Naive B cell (primary cell): ENCODE measurements around the gene PIAS1. TPM values are rescaled to one million over a fixed set of nuclear protein-coding genes. Genes with fewer than 3 reads are reported as not detected.
"Not testable (repeated sequence)": the region's sequence is repeated elsewhere in the genome, so short reads cannot be mapped to it uniquely, and the experiment has no call there.

Source experiments
- ATAC-seq, 2 donors: fragments of 150-1000 bp; cut with Tn5 transposase; 2 replicates each; pipeline ENCODE4 v1.10.0; 2021; ENCODE audit warnings: low read depth in 2 of 2, mild to moderate bottlenecking in 2 of 2, moderate library complexity in 2 of 2
- DNase-seq: peaks from one replicate; pipeline ENCODE4 v3.0.0; 2022
- H3K27ac Mint-ChIP-seq, 6 donors: one replicate each; pipeline ENCODE4 v1.8.0; 2020 to 2022; ENCODE audit warnings: mild to moderate bottlenecking in 6 of 6, mixed read lengths in 6 of 6, moderate library complexity in 5 of 6, inconsistent platforms in 2 of 6
- H3K27me3 Mint-ChIP-seq, 3 donors: one replicate each; pipeline ENCODE4 v1.8.0; 2021 to 2022; ENCODE audit warnings: mixed read lengths in 3 of 3, mild to moderate bottlenecking in 1 of 3
- H3K36me3 Mint-ChIP-seq, 2 donors: one replicate each; pipeline ENCODE4 v1.8.0; 2020 to 2022; ENCODE audit warnings: mixed read lengths in 2 of 2, inconsistent platforms in 1 of 2, mild to moderate bottlenecking in 1 of 2
- H3K4me1 Mint-ChIP-seq, 3 donors: one replicate each; pipeline ENCODE4 v1.8.0; 2020 to 2022; ENCODE audit warnings: mixed read lengths in 3 of 3, inconsistent platforms in 1 of 3, mild to moderate bottlenecking in 1 of 3, moderate library complexity in 1 of 3
- H3K4me3 Mint-ChIP-seq, 8 donors: one replicate each; pipeline ENCODE4 v1.8.0; 2020 to 2022; ENCODE audit warnings: mild to moderate bottlenecking in 8 of 8, mixed read lengths in 8 of 8, moderate library complexity in 8 of 8, inconsistent platforms in 2 of 8
- H3K9me3 Mint-ChIP-seq, 7 donors: one replicate each; pipeline ENCODE4 v1.8.0; 2020 to 2022; ENCODE audit warnings: mixed read lengths in 7 of 7, mild to moderate bottlenecking in 5 of 7, inconsistent platforms in 2 of 7, moderate library complexity in 1 of 7
- polyA plus RNA-seq, 6 donors: library from polyadenylated mRNA; unstranded; fragments of 300-500 nt; fragmentation: Illumina TruSeq; gene quantifications; one replicate each; pipeline ENCODE4 v1.2.3, GENCODE V29; 2021; ENCODE audit warnings: low read depth in 6 of 6

PIAS1 gene
- polyA plus RNA-seq, 6 donors from 2014 or later, result 141 to 207 (median 162) TPM

GRCh38 chr15:68206711-68207151, 152.6 kb downstream of the PIAS1 start:
- H3K4me3 Mint-ChIP-seq, result no peak overlapping the region
- ATAC-seq, result no peak
- peak overlapping the region in 1 of 6 donors; percentile 77 for H3K27ac Mint-ChIP-seq
- no peaks in the 10 kb centered on the region for H3K27me3 Mint-ChIP-seq
- no peaks in the 10 kb centered on the region for H3K36me3 Mint-ChIP-seq
- peaks cover 30 to 47% (median 33%) of the 10 kb centered on the region in 3 donors for H3K4me1 Mint-ChIP-seq
- no peaks in the 10 kb centered on the region for H3K9me3 Mint-ChIP-seq
- DNase-seq, result no peak

DNA sequence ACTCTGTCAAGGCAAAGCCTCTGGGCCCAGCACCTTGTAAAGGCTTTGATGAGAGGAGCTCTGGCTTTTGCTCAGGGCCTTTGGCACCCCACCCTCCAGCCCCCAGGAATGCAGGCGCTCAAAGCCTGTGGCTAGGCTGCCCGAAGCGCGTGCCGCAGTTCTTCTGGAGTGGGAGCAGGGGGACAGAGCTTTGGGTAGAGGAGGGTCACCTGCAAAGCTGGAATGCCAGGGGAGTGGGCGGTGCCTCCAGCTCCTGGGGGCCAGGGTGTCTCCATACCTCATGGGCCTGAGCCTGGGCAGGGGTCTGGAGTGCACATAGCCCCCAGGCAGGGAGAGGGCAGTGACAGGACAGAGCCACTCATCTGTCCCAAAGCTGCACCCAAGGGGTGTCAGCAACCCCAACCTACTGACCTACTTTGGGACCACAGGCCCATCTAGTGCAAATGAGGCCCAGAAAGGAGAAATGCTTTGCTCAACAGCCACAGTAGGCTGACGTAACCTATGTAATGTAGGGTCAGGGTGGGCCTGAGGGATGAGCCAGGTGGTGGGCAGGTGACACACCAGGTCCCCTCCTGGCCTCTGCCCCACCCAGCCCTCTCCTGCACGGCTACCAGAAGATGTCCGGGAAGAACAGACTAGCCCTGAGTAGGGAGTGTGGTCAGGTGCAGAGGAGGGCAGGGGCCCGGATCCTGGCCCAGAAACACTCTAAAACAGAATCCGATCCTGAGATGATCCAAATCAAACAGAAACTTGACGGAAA, 153.2 kb downstream of the PIAS1 start:
- H3K9me3 Mint-ChIP-seq, result no peaks in the 10 kb centered on the region
- DNase-seq (no peak), ATAC-seq (no peak)
- no peak overlapping the region for H3K4me3 Mint-ChIP-seq
- H3K4me1 Mint-ChIP-seq, result peaks cover 30 to 44% (median 33%) of the 10 kb centered on the region in 3 donors
- H3K36me3 Mint-ChIP-seq, result no peaks in the 10 kb centered on the region
- peak overlapping the region in 2 of 6 donors; percentile 29 to 47 for H3K27ac Mint-ChIP-seq
- no peaks in the 10 kb centered on the region for H3K27me3 Mint-ChIP-seq

DNA sequence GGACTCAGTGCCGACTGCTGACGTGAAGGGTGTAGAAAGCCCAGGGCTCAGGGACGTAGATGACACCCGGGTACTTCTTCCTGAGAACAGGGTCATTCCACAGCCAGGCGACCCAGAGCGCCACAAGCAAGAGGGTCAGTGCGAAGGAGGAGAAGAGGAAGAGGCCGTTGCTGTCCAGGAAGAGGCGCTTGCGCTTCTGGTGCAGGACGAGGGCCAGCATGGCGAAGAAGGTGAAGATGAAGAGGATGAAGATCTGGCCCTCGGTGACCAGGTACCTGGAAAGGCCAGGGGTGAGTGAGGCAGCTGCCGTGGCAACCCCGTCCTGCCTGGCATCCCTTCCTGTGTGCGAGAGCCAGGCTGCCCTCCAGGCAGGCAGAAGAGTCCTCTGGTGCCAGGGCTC, 154.0 kb downstream of the PIAS1 start:
- H3K36me3 Mint-ChIP-seq, result no peaks in the 10 kb centered on the region
- H3K4me3 Mint-ChIP-seq, result peak overlapping the region in 2 of 8 donors; percentile 29 to 71

DNA sequence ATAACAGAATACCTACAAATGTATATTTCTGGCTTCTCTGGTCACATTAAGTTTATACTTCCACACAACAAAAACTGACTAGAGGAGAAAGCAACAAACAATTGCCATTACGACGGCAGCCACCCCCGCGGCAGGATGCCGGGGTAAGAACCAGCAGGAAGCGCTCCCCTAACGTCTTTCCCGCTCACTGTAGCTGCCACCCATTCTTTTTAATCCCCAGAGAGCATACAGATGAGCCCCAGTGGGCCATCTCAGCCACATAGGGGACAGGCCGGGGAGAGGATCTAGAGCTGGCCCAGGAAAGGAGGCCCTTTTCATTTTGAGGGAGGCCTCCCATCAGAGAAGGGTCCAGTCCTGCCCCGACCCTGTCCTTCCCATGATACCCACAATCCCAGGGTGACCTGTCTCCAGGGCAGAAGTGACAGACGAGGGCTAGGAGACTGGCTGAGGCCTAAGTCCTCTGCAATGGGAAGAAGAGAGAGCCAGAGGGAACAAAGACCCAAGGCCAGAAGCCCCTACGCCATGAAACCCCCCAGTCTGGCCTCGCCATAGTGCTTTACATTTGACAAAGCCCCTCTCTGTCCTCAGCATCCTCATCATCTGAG, 154.6 kb downstream of the PIAS1 start:
- Mint-ChIP-seq H3K9me3 (no peaks in the 10 kb centered on the region), H3K4me1 (peaks cover 30 to 44% (median 33%) of the 10 kb centered on the region in 3 donors), H3K27me3 (no peaks in the 10 kb centered on the region), H3K4me3 (peak overlapping the region in 6 of 8 donors; percentile 8 to 44 (median 29)), H3K27ac (peak overlapping the region in 4 of 6 donors; percentile 62 to 86 (median 74)), H3K36me3 (no peaks in the 10 kb centered on the region)
- DNase-seq, result no peak
- ATAC-seq, result peak in 1 of 2 donors; percentile 11

More for the DNA sequence above, 154.0 kb downstream of the PIAS1 start:
- H3K27me3 Mint-ChIP-seq, result no peaks in the 10 kb centered on the region
- ATAC-seq (no peak), DNase-seq (no peak)
- H3K9me3 Mint-ChIP-seq, result no peaks in the 10 kb centered on the region
- H3K4me1 Mint-ChIP-seq, result peaks cover 30 to 44% (median 33%) of the 10 kb centered on the region in 3 donors
- H3K27ac Mint-ChIP-seq, result peak overlapping the region in 3 of 6 donors; percentile 48 to 86 (median 49)

- Mint-ChIP-seq H3K4me3 (peak overlapping the region in 2 of 8 donors; percentile 60 to 61), H3K27me3 (no peaks in the 10 kb centered on the region), H3K9me3 (no peaks in the 10 kb centered on the region), H3K36me3 (no peaks in the 10 kb centered on the region), H3K27ac (peak overlapping the region in 2 of 6 donors; percentile 25 to 86), H3K4me1 (peaks cover 30 to 44% (median 33%) of the 10 kb centered on the region in 3 donors)
- DNase-seq, result no peak
- ATAC-seq, result no peak
These were observed 155.2 kb downstream of the PIAS1 start for GRCh38 chr15:68209272-68209671.

- Mint-ChIP-seq H3K27me3 (no peaks in the 10 kb centered on the region), H3K9me3 (no peaks in the 10 kb centered on the region), H3K36me3 (no peaks in the 10 kb centered on the region), H3K27ac (peak overlapping the region in 5 of 6 donors; percentile 32 to 86 (median 74)), H3K4me1 (peaks cover 30 to 44% (median 30%) of the 10 kb centered on the region in 3 donors), H3K4me3 (peak overlapping the region in 6 of 8 donors; percentile 2 to 82 (median 60))
- DNase-seq, result peak; percentile 64
- peak; percentile 88 to 89 for ATAC-seq
These were observed 155.8 kb downstream of the PIAS1 start for GRCh38 chr15:68209735-68210408.

- Mint-ChIP-seq H3K27ac (peak overlapping the region in 2 of 6 donors; percentile 50 to 86), H3K27me3 (no peaks in the 10 kb centered on the region), H3K4me1 (peaks cover 30 to 44% (median 30%) of the 10 kb centered on the region in 3 donors), H3K9me3 (no peaks in the 10 kb centered on the region), H3K4me3 (peak overlapping the region in 1 of 8 donors; percentile 60), H3K36me3 (no peaks in the 10 kb centered on the region)
- no peak for ATAC-seq
- DNase-seq, result no peak
These were observed 156.3 kb downstream of the PIAS1 start for GRCh38 chr15:68210409-68210756.

GRCh38 chr15:68210821-68211655, 156.9 kb downstream of the PIAS1 start:
- no peaks in the 10 kb centered on the region for H3K27me3 Mint-ChIP-seq
- H3K27ac Mint-ChIP-seq, result peak overlapping the region in 2 of 6 donors; percentile 73 to 85
- peak; percentile 20 to 37 for ATAC-seq
- H3K36me3 Mint-ChIP-seq, result no peaks in the 10 kb centered on the region
- H3K9me3 Mint-ChIP-seq, result no peaks in the 10 kb centered on the region
- peak overlapping the region in 3 of 8 donors; percentile 23 to 61 (median 47) for H3K4me3 Mint-ChIP-seq
- H3K4me1 Mint-ChIP-seq, result peaks cover 28 to 37% (median 29%) of the 10 kb centered on the region in 3 donors
- peak; percentile 35 for DNase-seq

DNA sequence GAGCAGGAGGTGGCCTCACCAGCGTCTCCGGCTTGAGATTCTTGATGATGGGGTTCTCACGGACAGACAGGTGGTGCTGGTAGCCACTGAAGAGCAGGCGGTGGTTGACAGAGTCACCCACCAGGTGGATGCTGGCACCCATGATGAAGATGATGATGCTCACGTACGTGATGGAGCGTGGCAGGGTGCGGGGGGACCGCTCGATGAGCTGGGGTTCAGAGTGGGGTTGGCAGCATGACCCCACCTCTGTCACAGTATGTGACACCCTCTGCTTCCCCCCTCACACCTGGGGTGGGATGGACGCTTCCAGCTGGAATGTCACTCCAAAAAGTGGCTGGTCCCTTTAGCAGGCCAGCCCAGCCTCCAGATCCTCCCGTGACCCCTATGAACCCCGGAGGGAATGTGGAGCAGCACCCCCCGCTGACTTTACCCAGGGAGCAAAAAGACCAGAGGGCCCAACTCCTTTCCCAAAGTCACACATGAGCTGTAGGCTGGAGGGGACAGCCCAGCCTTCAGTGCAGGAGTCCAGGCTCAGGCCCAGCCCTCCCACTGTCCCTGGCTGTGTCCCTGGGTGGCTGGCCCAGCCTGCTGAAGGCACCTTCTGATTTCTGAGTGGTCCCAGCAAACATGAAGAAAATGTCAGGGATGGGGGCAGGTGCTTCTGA, 157.7 kb downstream of the PIAS1 start:
- H3K4me3 Mint-ChIP-seq, result no peak overlapping the region
- H3K27me3 Mint-ChIP-seq, result no peaks in the 10 kb centered on the region
- peak overlapping the region in 2 of 6 donors; percentile 54 to 73 for H3K27ac Mint-ChIP-seq
- DNase-seq (no peak), ATAC-seq (no peak)
- H3K36me3 Mint-ChIP-seq, result peaks cover 0 to 4% of the 10 kb centered on the region in 2 donors
- H3K9me3 Mint-ChIP-seq, result no peaks in the 10 kb centered on the region
- H3K4me1 Mint-ChIP-seq, result peaks cover 24 to 34% (median 32%) of the 10 kb centered on the region in 3 donors

GRCh38 chr15:68213491-68213845, 159.4 kb downstream of the PIAS1 start:
- peaks cover 20 to 30% (median 29%) of the 10 kb centered on the region in 3 donors for H3K4me1 Mint-ChIP-seq
- H3K27ac Mint-ChIP-seq, result peak overlapping the region in 1 of 6 donors; percentile 53
- DNase-seq, ATAC-seq, H3K9me3 Mint-ChIP-seq, H3K36me3 Mint-ChIP-seq, H3K27me3 Mint-ChIP-seq: not testable (repeated sequence)
- peak overlapping the region in 1 of 8 donors; percentile 54 for H3K4me3 Mint-ChIP-seq

DNA sequence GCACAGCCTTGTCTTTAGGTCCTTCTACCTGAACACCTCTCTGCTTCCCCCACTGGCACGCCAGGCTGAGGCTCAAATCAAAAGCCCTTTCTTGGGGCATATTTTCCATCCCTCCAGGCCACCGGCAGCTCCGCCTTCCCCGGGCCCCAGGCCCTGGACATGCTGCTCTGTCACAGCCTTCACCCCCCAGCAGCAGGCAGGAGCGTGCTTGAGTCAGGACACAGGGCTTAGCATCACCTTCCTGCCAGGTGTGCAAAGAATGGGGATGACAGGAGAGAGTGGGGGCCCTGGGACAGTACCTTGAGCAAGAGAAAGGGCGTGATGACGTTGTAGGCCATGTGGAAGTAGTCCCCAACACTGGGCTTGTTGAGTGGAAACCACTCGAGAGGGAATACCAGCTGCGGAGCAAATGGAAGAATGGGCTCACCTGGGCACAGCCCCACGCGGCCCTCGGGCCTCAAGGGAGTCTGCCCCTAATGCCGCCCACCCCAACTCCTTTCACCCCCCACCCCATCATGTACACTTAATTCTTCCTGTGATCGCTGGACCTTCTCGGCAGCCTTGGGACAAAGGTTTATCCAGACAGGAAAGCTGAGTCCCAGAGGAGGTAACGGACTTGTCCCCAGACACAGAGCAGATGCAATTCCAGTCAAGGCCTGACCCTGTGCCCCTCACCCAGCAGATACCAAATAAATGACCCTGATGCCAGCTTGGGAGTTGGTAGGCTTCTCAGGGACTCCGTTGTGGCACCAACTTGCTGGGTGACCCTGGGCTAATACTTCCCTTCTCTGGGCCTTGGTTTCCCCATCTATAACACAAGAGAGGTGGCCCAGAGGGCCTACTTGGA, 160.1 kb downstream of the PIAS1 start:
- Mint-ChIP-seq H3K36me3 (peaks cover 0 to 7% of the 10 kb centered on the region in 2 donors), H3K27ac (peak overlapping the region in 3 of 6 donors; percentile 53 to 79 (median 70)), H3K4me3 (no peak overlapping the region), H3K27me3 (no peaks in the 10 kb centered on the region), H3K9me3 (no peaks in the 10 kb centered on the region), H3K4me1 (peaks cover 13 to 22% (median 22%) of the 10 kb centered on the region in 3 donors)
- no peak for DNase-seq
- no peak for ATAC-seq
